ENCODE measurements around the gene TMEM114. TPM values are rescaled to one million over a fixed set of nuclear protein-coding genes. Genes with fewer than 3 reads are reported as not detected.

TMEM114 gene
- polyA plus RNA-seq, 1 donor: 0.49 TPM

DNA sequence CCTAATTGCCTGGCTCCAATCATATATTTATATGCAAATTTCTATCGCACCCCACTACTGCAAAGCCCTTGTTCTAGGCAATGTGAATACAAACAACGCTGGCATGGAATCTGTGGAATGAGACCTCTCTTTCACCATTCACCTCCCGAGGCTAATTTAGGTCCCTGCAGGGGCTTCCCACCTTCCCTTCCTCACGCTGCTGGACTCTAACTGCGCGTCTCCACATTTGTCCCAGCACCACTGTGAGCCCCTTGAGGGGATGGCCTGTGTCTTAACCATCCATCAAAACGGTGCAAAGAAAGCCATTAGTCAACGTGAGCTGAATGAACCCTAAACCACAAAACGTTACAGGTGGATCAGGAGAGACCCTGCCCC is 1.6 kb downstream of the TMEM114 start:
- H3K36me3 ChIP-seq (ENCODE audit: control insufficient read depth, insufficient read depth, low read length): no peaks in the 10 kb centered on the region
- DNase-seq: no peak
- H3K27me3 ChIP-seq (ENCODE audit: control insufficient read depth, insufficient read depth, low read length): peaks cover 63% of the 10 kb centered on the region
- no CpG with 5 or more reads among the region's 9 CpGs for WGBS (ENCODE audit: insufficient coverage, low lambda C conversion rate)
- peaks cover 6% of the 10 kb centered on the region for H3K4me1 ChIP-seq (ENCODE audit: control insufficient read depth, insufficient read depth, low read length)
- H3K9me3 ChIP-seq (ENCODE audit: control insufficient read depth, low read depth, low read length): peaks cover 8% of the 10 kb centered on the region
- H3K4me3 ChIP-seq (ENCODE audit: low read length): no peak overlapping the region
- H3K27ac ChIP-seq (ENCODE audit: low read length): no peak overlapping the region

GRCh38 chr16:8587065-8587464 is 3.2 kb downstream of the TMEM114 start:
- Histone ChIP-seq H3K36me3 (ENCODE audit: control insufficient read depth, insufficient read depth, low read length) (no peaks in the 10 kb centered on the region), H3K9me3 (ENCODE audit: control insufficient read depth, low read depth, low read length) (peaks cover 8% of the 10 kb centered on the region), H3K27me3 (ENCODE audit: control insufficient read depth, insufficient read depth, low read length) (peaks cover 54% of the 10 kb centered on the region), H3K4me3 (ENCODE audit: low read length) (no peak overlapping the region), H3K27ac (ENCODE audit: low read length) (no peak overlapping the region), H3K4me1 (ENCODE audit: control insufficient read depth, insufficient read depth, low read length) (peaks cover 6% of the 10 kb centered on the region)
- no peak for DNase-seq

GRCh38 chr16:8585857-8586256 is 4.5 kb downstream of the TMEM114 start:
- Histone ChIP-seq H3K27me3 (ENCODE audit: control insufficient read depth, insufficient read depth, low read length) (peaks cover 48% of the 10 kb centered on the region), H3K27ac (ENCODE audit: low read length) (no peak overlapping the region), H3K36me3 (ENCODE audit: control insufficient read depth, insufficient read depth, low read length) (no peaks in the 10 kb centered on the region), H3K4me3 (ENCODE audit: low read length) (no peak overlapping the region), H3K4me1 (ENCODE audit: control insufficient read depth, insufficient read depth, low read length) (peaks cover 6% of the 10 kb centered on the region), H3K9me3 (ENCODE audit: control insufficient read depth, low read depth, low read length) (peaks cover 6% of the 10 kb centered on the region)
- WGBS (ENCODE audit: insufficient coverage, low lambda C conversion rate): no CpG with 5 or more reads among the region's 3 CpGs
- DNase-seq: no peak

DNA sequence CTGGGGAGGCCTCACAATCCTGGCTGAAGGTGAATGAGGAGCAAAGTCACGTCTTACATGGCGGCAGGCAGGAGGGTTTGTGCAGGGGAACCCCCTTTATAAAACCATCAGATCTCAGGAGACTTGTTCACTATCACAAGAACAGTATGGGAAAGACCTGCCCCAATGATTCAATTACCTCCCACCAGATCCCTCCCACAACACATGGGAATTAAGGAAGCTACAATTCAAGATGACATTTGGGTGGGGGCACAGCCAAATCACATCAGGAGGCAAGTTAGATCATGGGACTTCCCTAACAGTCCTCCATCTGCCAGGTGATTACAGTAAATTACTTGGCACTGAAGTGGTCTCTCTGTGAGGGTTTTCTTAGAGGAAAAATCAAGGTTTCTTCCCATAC is 5.3 kb downstream of the TMEM114 start:
- Histone ChIP-seq H3K27ac (ENCODE audit: low read length) (no peak overlapping the region), H3K4me3 (ENCODE audit: low read length) (no peak overlapping the region), H3K36me3 (ENCODE audit: control insufficient read depth, insufficient read depth, low read length) (no peaks in the 10 kb centered on the region), H3K27me3 (ENCODE audit: control insufficient read depth, insufficient read depth, low read length) (peaks cover 39% of the 10 kb centered on the region), H3K9me3 (ENCODE audit: control insufficient read depth, low read depth, low read length) (peaks cover 3% of the 10 kb centered on the region), H3K4me1 (ENCODE audit: control insufficient read depth, insufficient read depth, low read length) (peaks cover 5% of the 10 kb centered on the region)
- DNase-seq: no peak
- no CpG with 5 or more reads among the region's 2 CpGs for WGBS (ENCODE audit: insufficient coverage, low lambda C conversion rate)

GRCh38 chr16:8583732-8584131 is 6.6 kb downstream of the TMEM114 start:
- Histone ChIP-seq H3K27me3 (ENCODE audit: control insufficient read depth, insufficient read depth, low read length) (peaks cover 27% of the 10 kb centered on the region), H3K4me3 (ENCODE audit: low read length) (no peak overlapping the region), H3K9me3 (ENCODE audit: control insufficient read depth, low read depth, low read length) (no peaks in the 10 kb centered on the region), H3K27ac (ENCODE audit: low read length) (no peak overlapping the region), H3K4me1 (ENCODE audit: control insufficient read depth, insufficient read depth, low read length) (no peaks in the 10 kb centered on the region), H3K36me3 (ENCODE audit: control insufficient read depth, insufficient read depth, low read length) (no peaks in the 10 kb centered on the region)
- WGBS (ENCODE audit: insufficient coverage, low lambda C conversion rate): no CpG with 5 or more reads among the region's 4 CpGs
- no peak for DNase-seq

DNA sequence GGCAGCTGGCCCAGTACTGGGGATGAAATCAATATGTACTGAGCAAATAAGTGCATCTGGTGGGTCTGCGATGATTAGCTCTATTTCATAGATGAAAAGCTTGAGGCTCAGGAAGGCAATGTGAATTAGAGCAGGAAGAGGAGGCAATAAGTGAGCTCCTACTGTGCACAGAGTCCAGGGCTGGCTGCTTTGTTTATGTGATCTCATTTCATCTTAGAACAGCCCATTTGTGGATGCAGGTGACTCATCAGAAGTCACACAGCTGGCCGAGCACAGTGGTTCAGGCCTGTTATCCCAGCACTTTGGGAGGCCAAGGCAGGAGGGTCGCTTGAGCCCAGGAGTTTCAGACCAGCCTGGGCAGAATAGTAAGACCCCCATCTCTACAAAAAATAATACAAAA is 7.1 kb downstream of the TMEM114 start:
- Histone ChIP-seq H3K9me3 (ENCODE audit: control insufficient read depth, low read depth, low read length) (no peaks in the 10 kb centered on the region), H3K4me3 (ENCODE audit: low read length) (no peak overlapping the region), H3K36me3 (ENCODE audit: control insufficient read depth, insufficient read depth, low read length) (no peaks in the 10 kb centered on the region), H3K27me3 (ENCODE audit: control insufficient read depth, insufficient read depth, low read length) (peaks cover 22% of the 10 kb centered on the region), H3K4me1 (ENCODE audit: control insufficient read depth, insufficient read depth, low read length) (no peaks in the 10 kb centered on the region), H3K27ac (ENCODE audit: low read length) (no peak overlapping the region)
- no peak for DNase-seq
- WGBS (ENCODE audit: insufficient coverage, low lambda C conversion rate): no CpG with 5 or more reads among the region's 3 CpGs

DNA sequence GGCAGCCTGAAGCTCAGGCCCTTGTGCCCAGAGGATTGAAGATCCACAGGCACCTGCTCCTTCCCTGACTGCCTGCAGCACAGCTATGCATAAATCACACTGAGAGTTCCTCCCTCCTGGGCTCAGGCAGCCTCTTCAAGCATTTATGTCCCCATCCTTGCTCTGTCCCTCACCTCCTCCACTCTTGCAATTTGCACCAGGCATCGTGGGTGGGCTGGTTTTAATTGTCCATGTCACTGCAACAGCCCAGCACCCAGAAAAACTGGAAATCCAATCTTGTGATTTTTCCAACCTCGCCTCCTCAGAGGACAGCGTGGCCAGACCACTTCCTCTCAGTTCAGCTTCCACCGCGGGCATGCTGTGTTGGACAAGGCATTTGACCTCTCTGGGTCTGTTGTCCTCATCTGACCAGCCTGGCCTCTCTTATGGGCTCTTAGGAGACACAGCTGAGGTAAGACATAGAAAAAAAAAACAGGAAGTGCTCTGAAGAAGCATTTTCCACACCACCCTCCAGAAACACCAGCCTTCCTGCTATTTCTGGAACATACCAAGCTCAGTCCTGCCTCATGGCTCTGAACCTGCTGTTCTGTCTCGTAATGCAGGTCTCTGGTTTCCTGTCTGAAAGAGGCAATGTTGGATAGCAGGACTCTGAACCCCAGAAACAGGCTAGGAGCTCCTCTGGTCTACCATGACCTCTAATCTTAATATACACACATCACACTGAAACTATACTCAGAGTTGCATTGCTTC is 8.3 kb downstream of the TMEM114 start:
- H3K36me3 ChIP-seq (ENCODE audit: control insufficient read depth, insufficient read depth, low read length): no peaks in the 10 kb centered on the region
- no peak overlapping the region for H3K4me3 ChIP-seq (ENCODE audit: low read length)
- WGBS (ENCODE audit: insufficient coverage, low lambda C conversion rate): no CpG with 5 or more reads among the region's 6 CpGs
- H3K4me1 ChIP-seq (ENCODE audit: control insufficient read depth, insufficient read depth, low read length): no peaks in the 10 kb centered on the region
- peaks cover 10% of the 10 kb centered on the region for H3K27me3 ChIP-seq (ENCODE audit: control insufficient read depth, insufficient read depth, low read length)
- H3K27ac ChIP-seq (ENCODE audit: low read length): no peak overlapping the region
- no peak for DNase-seq
- no peaks in the 10 kb centered on the region for H3K9me3 ChIP-seq (ENCODE audit: control insufficient read depth, low read depth, low read length)

GRCh38 chr16:8579559-8579958 is 10.8 kb downstream of the TMEM114 start:
- H3K27me3 ChIP-seq (ENCODE audit: control insufficient read depth, insufficient read depth, low read length): no peaks in the 10 kb centered on the region
- no peak overlapping the region for H3K4me3 ChIP-seq (ENCODE audit: low read length)
- no peak for DNase-seq
- H3K27ac ChIP-seq (ENCODE audit: low read length): no peak overlapping the region
- no CpG with 5 or more reads among the region's 9 CpGs for WGBS (ENCODE audit: insufficient coverage, low lambda C conversion rate)
- no peaks in the 10 kb centered on the region for H3K36me3 ChIP-seq (ENCODE audit: control insufficient read depth, insufficient read depth, low read length)
- no peaks in the 10 kb centered on the region for H3K4me1 ChIP-seq (ENCODE audit: control insufficient read depth, insufficient read depth, low read length)
- H3K9me3 ChIP-seq (ENCODE audit: control insufficient read depth, low read depth, low read length): no peaks in the 10 kb centered on the region

DNA sequence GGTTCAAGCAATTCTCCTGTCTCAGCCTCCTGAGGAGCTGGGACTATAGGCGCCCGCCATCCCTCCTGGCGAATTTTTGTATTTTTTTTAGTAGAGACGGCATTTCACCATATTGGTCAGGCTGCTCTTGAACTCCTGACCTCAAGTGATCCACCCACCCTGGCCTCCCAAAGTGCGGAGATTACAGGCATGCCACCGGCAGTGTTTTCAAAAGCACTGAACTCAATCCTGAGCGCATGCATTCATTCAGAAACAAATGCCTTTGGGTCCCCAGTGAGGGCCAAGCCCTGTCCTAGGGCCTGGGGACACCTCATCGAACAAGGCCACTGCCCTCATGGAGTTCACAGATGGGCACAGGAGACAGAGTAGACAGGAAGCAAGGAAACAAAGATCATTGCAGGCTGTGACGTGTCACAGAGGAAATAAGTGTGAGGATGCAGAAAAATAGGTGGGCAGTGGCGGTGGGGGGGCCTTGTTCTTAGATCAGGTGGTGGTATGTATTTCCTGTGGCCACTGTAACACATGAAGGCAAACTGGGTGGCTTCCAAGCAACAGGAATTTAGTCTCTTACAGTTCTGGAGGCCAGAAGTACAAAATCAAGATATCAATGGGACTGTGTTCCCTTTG is 12.5 kb downstream of the TMEM114 start:
- Histone ChIP-seq H3K9me3 (ENCODE audit: control insufficient read depth, low read depth, low read length) (no peaks in the 10 kb centered on the region), H3K36me3 (ENCODE audit: control insufficient read depth, insufficient read depth, low read length) (no peaks in the 10 kb centered on the region), H3K27ac (ENCODE audit: low read length) (no peak overlapping the region), H3K4me3 (ENCODE audit: low read length) (no peak overlapping the region), H3K27me3 (ENCODE audit: control insufficient read depth, insufficient read depth, low read length) (no peaks in the 10 kb centered on the region), H3K4me1 (ENCODE audit: control insufficient read depth, insufficient read depth, low read length) (no peaks in the 10 kb centered on the region)
- DNase-seq: no peak
- 0% methylated on average over 1 of the region's 10 CpGs for WGBS (ENCODE audit: insufficient coverage, low lambda C conversion rate)

DNA sequence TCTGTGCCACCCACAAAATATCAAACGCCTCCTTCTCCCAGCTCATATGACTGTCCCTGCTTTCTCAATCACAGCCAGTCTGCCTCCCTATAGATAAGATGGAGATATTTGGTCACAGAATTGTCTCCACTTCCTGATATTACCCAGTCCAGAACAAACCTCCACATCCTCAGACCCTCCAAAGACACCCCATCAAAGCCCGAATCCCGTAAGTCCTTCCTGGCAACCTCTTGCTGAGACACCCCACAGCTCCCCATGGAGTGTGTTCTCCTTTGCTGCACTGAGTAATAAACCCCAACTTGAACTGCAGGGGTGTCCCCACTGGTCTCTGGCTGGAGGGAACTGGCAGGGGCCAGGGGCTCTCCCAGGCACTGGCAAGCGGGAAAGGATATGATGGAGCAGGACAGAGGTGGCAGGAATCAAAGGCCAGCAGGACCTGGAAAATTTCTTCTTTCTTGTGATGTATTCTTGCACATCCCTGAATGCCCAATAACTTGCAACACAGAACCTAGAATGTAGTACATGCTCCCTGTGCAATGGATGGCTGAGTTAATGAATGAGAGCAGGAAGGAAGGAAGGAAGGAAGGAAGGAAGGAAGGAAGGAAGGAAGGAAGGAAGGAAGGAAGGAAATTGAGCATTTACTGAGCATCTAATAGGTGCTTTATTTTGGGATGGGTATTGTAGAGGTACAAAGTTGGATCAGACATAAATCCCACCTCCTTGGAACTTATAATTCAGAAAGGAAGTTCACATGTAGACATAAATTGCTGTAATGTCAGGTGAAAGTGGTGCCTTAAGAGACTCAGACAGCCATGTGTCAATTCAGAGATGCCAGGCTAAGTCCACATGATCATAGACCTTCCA is 13.9 kb downstream of the TMEM114 start:
- Histone ChIP-seq H3K36me3 (ENCODE audit: control insufficient read depth, insufficient read depth, low read length) (no peaks in the 10 kb centered on the region), H3K27me3 (ENCODE audit: control insufficient read depth, insufficient read depth, low read length) (no peaks in the 10 kb centered on the region), H3K9me3 (ENCODE audit: control insufficient read depth, low read depth, low read length) (no peaks in the 10 kb centered on the region), H3K27ac (ENCODE audit: low read length) (no peak overlapping the region), H3K4me1 (ENCODE audit: control insufficient read depth, insufficient read depth, low read length) (peaks cover 4% of the 10 kb centered on the region), H3K4me3 (ENCODE audit: low read length) (no peak overlapping the region)
- no peak for DNase-seq
- WGBS (ENCODE audit: insufficient coverage, low lambda C conversion rate): no CpG with 5 or more reads among the region's 4 CpGs

Measured in large intestine (tissue), 3 donors.